ENCODE data around the gene ADRA2B.
"Not testable (repeated sequence)": the region's sequence is repeated elsewhere in the genome, so short reads cannot be mapped to it uniquely, and the experiment has no call there.

The ADRA2B gene

DNA sequence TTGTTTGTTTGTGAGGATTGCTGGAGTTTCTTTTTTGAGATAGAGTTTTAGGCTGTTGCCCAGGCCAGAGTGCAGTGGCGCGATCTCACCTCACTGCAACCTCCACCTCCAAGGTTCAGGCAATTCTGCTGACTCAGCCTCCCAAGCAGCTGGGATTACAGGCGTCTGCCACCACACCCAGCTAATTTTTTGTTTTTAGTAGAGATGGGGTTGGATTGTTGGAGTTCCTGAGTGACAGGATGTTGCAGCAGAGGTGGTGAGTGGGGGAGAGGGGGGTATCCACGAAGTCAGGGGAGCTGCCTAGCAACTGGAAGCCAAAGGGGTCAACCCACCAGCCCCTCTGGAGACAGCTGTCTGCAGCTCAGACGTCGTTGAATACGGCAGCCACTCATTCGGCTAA lies 46.5 kb downstream of the ADRA2B start:
- not testable (repeated sequence) for DNase-seq (ENCODE audit: low read depth in 2 of 2)

DNA sequence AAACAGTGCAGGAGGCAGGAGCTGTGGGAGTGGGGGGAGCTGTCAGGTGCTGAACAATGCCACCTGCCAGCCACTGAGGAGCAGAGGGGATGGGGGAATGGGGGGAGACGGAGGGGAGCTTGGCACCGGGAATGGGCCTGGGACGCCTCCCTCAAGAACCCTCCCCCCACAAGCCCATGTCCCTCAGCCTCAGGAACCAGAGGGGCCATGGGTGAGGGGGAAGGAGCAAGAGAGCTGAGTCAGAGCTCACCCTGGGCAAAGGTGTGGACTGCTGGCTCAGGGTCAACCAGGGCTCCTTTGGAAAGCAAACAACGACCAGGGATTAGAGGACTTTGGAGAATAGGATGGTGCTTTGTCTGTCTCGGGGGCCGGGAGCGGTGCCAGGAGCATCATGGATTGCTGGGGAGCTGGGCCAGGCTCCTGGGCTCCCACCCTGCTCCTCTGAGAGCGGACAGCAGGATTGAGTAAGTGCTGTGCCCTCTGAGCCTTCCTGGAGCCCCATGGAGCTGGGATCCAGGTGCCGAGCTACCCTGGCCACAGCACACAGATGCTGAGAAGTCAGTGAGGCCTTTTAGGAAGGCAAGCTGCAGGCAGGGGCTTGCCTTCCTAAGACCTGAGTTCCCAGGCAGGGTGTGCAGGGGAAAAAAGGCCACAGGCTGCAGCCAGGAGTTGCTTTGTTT lies 48.3 kb downstream of the ADRA2B start:
- not testable (repeated sequence) for DNase-seq (ENCODE audit: low read depth in 2 of 2)

DNA sequence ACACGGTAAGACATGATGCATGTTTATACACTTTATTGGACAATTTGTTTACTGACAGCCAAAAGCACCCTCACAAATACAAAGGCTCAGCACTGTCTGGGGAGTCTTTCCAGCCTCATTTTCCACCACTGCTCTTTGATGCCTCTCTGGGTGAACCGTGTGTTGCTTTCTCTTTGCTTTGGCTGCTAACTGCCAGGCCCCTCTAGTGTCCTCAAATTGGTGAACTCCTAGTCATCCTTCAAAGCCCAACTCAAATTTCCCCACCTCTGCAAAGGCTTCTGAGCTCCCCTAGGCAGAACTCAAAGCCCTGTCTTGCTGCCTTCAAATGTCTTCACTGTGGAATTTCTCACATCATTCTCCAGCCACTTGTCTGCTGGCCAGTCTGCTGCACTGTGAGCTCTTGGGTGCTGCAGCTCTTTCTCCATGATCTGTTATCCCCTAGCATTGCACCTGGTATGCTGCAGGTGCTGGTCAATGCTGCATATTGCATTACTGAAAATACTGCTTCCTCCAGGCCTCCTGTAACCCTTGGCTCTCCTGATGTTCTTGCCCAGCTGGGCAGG lies 49.2 kb downstream of the ADRA2B start:
- not testable (repeated sequence) for DNase-seq (ENCODE audit: low read depth in 2 of 2)

DNA sequence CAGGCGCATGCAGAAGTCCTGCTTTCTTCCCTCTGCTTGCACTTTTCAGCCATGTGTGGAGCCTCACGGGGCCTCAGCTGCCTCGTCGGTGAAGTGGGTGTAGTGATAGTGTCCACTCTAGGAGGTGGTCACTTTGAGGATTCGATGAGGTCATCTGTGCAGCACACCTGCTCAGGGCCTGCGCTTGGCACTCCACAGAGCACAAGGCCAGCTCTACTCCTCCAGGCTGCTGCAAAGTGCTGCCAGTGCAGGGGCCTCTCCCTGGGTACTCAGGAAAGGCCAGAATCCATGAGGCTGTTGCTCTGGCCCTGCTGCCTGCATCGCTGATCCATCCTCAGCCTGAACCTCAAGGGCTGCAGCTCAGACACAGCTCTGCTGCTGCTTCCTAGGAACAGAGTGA lies 49.9 kb downstream of the ADRA2B start:
- not testable (repeated sequence) for DNase-seq (ENCODE audit: low read depth in 2 of 2)

DNA sequence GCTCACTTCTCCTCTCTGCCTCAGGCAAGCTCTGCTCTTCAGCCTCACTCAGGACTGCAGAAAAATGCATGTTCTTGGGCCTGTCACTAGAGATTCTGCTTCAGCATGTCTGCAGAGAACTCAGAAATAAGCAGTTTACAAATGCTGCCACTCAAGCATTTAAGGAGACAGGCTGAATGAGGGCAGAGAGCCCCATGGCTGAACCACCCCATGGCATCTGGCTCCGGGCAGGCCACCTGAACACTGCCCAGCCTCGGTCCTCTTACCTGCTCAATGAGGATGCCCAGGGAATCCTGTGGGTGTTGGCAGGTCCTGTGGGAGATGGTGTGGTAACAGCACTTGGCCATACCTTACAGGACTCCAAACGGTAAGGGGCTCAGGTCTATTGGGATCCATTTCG lies 50.4 kb downstream of the ADRA2B start:
- not testable (repeated sequence) for DNase-seq (ENCODE audit: low read depth in 2 of 2)

DNA sequence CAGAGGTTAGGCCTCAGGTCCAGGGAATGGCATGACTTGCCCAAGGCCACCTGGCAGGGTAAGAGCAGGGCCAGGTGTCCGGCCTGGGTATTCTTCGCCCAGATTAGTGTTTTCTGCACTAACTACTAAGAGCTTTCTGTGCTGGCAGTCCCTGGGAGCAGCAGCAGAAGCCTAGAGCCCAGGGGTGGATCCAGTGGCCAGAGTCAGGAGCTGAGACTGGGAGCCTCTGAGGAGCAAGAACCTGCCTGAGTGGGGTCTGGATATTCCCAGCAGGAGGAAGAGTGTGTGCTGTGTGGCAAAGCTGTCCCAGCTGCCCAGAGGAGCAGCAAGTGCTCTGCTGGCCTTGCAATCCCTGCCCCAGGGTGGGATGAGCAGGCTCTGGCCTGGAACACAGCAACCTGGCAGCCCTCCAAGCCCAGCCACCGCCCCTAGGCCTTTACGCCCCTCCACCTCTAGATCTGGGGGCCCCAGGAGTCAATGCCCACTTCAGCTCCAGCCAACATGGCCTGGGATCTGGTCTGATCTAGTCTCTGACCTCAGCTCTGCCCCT lies 50.9 kb downstream of the ADRA2B start:
- no peak for DNase-seq (ENCODE audit: low read depth in 2 of 2)

DNA sequence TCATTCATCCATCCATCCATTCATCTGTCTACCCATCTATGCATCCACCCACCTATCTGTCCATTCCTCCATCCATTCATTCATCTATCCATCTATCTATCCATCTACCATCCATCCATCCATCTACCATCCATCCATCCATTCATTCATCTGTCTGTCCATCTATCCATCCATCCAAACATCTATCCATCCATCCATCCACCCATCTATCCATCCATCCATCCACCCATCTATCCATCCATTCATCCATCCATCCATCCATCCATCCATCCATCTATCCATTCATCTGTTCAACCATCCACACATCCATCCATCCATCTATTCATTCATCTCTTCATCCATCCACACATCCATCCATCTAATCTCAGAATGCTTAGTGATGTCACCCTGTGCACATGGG lies 51.6 kb downstream of the ADRA2B start:
- DNase-seq (ENCODE audit: low read depth in 2 of 2): not testable (repeated sequence)

DNA sequence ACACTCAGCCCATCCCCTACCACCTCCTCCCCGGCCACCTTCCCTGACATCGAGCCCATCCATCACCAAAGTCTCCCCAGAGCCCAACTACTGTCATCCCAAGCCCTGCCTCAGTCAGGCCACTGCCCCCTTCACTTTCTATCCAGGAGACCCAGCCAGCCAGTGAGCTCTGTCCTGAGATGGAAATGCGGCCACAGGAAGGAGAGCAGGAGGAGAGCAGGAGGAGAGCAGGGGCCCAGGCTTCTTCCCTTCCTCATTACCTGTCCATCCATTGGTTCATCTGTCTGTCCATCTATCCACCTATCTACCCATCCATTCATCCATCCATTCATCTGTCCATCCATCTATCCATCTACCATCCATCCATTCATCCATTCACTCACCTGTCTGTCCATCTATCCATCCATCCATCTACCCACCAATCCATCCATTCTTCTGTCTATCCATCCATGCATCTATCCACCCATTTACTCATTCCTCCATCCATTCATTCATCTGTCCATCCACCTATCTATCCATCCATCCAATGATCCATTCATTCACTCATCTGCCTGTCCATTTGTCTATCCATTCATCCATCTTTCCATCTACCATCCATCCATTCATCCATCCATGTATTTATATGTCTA lies 52.2 kb downstream of the ADRA2B start:
- not testable (repeated sequence) for DNase-seq (ENCODE audit: low read depth in 2 of 2)

DNA sequence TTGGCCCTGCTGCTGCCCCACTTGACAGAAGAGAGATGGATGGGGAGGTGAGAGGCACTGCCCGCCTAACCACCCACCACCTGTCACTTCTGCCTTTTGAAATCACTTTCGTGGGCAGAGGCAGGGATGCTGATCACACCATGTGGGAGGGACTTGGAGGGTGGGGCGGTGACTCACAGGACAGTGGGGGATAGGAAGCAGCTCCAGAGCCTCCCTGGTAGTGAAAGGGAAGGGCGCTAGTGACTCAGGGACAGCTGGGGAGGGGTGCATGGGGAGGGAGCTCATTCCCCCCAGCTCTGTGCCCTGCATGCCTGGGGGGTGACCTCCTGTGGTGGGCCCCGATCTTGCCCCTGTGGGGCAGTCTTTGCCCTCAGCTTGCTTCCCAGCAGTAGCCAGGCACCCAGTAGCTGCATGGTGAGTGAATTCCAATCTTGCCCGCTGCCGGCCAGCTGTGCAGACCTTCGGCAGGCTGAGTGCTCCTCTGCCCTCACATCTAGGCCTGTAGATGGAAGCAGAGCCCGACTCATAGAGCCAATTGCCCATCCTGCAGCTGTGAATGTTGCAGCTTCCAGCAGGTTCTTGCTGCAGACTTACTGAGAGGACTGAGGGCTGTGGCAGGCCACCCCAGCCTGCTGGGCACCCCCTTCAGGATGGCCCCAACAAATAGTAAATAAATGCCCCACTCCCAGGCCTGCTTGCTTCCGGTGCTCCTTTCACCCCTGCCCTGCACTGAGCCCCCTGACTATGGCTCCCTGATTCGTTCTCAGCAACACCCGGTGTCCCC lies 53.1 kb downstream of the ADRA2B start:
- not testable (repeated sequence) for DNase-seq (ENCODE audit: low read depth in 2 of 2)

Data from stimulated activated CD4-positive, alpha-beta T cell treated with anti-CD3 and anti-CD28 coated beads, Interleukin-1b, Interleukin-23, amount 100 ng/mL, for 1 hour (primary cell).